Occipital lobe (tissue), 2 donors: ENCODE measurements around the gene TLR5. TPM values are rescaled to one million over a fixed set of nuclear protein-coding genes. Genes with fewer than 3 reads are reported as not detected.
"Not testable (repeated sequence)": the region's sequence is repeated elsewhere in the genome, so short reads cannot be mapped to it uniquely, and the experiment has no call there.

Source experiments
- DNase-seq: peaks from one replicate; lab custom pipeline; 2025; lab: John Stamatoyannopoulos, UW
- total RNA-seq: library from RNA; depleted of rRNA; stranded (reverse); fragments of >200 nt; gene quantifications from one replicate; pipeline ENCODE4 v1.2.3, GENCODE V29; 2014

TLR5 gene
- total RNA-seq, result 1.7 TPM

DNA sequence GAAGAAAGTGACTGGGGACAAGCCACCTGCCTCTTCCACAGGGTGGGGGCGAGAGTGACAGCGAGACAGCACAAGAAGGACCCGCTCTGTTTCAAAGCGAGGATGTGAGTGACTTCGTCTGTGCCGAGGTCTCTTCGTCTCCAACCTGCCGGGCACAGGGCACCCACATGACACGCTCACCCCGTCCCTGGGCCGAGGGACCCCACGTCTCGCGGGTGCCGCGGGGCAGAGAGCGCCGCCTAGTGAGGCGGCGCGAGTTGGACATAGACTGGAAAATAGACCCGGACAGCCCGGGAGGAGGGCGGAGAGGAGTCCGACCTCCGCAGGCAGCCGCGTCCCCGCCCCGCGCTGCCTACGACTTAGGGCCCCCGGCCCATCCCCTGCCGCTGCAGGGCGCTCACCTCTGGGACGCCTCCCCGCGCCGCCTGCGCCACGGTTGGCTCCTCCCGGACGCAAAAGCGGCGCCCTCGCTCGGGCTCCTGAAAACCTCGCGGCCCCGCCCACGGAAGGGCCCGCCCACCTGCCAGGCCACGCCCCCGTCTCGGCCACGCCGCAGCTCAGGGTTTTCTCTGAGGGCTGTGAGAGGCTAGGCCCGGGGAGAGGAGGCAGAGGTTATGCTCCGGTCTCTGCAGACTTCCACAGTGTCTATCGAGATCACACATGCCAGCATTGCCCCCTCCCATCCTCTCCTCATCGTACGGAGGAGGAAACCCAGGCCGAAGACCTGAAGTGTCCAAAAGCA is at the start of gene TLR5:
Gene TLR5 (minus strand): TSS at position 454 of the 742 bp plus-strand sequence. CDS start 30,217 bp downstream, outside the sequence.
- peak; percentile 19 for DNase-seq

GRCh38 chr1:223189903-223190724 is 47.1 kb upstream of the TLR5 start:
- no peak for DNase-seq

DNA sequence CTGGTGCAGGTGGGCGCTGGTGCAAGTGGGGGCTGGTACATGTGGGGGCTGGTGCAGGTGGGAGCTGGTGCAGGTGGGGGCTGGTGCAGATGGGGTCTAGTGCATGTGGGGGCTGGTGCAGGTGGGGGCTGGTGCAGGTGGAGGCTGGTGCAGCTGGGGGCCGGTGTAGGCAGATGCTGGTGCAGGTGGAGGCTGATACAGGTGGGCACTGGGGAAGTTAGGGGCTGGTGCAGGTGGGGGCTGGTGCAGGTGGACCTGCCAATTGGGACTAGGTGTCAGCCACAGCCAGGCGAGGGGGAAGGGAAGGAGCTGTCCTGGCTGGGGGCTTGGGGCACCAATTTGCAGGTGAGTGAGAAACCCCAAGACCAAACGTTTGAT is 46.5 kb upstream of the TLR5 start:
- DNase-seq, result no peak

DNA sequence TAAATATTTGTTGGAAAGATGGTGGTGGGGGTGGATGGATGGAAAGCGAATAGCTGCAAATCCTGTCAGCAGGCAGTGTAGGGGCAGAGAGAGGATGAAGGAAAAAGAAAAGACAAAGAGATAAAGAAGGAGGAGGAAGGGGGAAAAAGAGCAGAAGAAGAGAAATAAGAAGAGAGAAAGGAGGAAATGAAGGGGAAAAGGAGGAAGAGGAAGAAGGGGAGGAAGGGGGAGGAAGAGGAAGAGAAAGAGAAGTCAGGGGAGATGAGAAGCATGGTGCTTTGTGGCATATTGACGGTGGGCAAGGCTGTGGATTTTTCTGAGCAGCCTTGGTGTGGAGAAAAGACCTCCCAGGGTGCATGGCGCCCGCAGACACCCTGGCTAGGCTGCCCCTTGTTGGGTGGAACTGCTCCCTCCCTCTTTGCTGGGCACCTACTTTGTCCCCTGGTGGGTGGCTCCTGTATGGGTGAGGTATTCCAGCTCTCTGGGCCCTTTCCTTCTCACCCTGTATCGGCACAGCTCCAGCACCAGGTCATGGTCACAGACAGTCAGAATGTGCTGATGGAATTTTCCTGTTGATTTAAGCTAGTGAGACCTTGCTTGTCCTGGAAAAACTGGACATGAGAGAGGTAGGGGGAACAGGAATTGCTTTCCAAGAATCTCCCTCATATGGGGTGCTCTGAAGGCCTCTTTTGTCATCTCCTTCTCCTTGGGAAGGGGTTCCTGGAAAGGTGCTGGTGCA is 45.7 kb upstream of the TLR5 start:
- no peak for DNase-seq

GRCh38 chr1:223186800-223187199 is 43.8 kb upstream of the TLR5 start:
- DNase-seq, result no peak

DNA sequence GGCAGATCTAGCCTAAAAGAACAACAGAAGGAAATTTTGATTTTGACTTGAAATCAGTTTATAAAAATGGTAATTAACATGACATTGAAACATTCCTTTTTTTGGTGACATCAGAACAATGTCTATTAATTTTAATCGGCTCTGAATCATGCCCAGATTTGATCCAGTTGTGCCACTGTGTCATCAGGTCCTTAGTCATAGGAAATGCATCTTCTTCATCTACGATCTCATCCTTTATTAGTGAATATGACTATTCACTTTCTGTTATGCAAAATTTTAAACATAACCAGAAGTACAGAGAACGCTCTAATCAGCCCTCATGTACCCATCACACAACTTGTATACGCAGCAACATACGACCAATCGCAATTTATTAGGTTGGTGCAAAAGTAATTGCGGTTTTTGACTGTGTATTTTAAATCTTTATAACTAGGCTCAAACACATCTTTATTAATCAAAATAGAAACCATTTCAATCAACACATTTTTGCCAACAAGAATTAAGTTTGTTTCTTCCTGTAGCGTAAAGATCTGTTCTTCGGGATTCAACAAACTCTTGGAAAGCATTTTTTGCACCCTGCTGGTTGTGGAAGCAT is 40.3 kb upstream of the TLR5 start:
- no peak for DNase-seq

DNA sequence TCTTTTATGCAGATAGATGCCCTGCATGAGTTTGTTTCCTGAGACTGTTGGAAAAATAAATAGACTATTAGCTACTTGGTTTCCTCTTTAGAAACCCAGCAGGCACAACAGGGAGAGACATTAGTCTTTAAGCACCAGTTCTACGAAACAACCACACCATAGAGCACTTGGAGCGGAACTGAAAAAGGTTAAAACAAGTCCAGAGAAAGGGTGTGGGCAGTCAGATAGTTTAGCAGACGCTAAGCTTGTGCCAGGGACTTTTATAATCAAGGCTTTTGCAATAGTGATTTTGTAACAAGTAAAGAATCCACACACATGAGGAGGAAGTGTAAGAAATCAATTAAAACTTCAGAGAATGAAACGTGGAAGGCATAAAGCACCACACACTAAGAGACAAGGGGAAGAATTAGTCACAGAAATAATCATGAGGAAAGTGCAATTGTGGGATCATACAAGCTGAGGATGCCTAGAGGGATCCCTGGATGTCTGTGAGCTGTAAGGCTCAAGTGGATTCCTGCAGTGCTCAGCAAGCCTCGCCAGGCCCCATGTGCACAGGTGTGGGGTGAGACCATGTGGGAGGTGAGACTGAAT is 37.8 kb upstream of the TLR5 start:
- DNase-seq, result no peak

GRCh38 chr1:223179786-223180185 is 36.7 kb upstream of the TLR5 start:
- no peak for DNase-seq

GRCh38 chr1:223179280-223179679 is 36.2 kb upstream of the TLR5 start:
- DNase-seq, result no peak

GRCh38 chr1:223177681-223178080 is 34.6 kb upstream of the TLR5 start:
- DNase-seq, result no peak

- DNase-seq, result no peak
Observed at GRCh38 chr1:223176437-223176836, 33.4 kb upstream of the TLR5 start.

GRCh38 chr1:223175633-223176032 is 32.6 kb upstream of the TLR5 start:
- DNase-seq, result no peak

DNA sequence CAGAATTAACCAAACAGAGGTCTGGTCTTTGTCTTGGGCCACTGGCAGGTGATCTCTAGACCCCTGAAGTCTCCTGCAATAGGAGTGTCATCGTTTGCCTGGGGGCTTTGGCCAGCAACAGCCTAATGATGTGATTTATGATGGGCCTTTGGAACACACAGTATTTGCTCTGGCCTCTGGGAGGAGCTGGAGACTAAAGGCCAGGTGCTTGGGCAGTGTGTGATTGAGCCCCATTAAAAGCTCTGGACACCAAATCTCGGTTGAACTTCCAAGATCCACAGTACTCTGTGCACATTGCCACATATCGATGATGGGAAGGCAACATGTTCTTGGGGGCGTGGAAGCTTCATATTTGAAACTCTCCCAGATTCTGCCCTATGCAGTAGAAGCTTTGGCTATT is 32.0 kb upstream of the TLR5 start:
- no peak for DNase-seq

- not testable (repeated sequence) for DNase-seq
Observed at GRCh38 chr1:223169458-223169857, 26.4 kb upstream of the TLR5 start.

DNA sequence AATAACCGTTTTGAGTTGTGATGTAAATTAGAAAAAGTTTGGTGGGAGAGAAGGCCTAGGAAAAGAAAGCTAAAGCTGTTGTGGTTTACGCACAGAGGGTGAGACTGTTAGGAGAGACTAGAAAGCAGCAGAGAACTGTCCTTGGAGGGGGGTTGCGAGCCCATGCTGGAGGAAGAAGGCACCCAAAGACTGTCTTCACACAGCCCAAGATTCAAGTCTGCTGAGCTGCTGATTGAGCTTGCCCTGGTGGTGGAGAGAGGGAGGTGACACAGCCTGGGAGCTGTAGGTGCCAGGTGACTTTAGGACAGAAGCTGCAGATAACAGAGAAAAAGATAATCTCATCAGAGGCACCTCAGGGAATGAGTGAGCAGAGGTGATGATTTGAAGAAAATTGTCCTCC is 18.3 kb upstream of the TLR5 start:
- no peak for DNase-seq

DNA sequence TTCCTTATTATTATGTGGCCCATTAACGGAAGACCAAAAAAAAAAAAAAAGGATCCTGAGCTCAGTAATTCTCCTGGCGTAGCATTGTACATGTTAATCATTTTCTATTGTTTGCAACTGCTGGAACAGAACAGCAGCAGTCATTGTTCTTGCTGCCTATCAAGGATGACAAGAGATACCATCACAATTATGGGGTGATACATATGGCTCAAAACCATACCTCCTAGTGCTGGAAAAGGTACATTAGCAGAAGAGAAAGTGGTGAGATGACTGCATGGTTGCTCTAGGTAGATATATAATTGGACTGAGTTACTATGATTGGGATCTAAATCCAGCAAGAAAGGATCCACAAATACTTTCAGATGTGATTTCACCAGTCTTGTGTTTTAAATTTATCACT is 13.3 kb upstream of the TLR5 start:
- DNase-seq, result no peak

DNA sequence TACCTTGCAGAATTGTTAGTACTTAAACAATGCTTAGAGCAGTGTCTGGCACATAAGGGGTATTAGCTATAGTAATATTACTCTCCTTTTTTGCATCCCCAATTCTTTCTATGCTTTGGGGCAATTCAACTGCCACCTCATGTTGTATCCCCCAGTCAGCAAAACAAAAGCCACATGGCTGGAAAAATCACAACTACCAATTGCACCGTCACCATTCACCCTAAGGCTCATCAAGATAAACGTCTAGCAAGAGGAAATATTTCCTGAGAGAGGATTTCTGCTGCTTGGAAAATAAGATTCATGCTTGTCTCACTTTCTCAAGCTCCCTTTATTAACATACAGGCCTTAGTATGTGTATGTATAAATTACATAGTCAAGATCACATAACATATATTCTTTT is 12.1 kb upstream of the TLR5 start:
- no peak for DNase-seq

DNA sequence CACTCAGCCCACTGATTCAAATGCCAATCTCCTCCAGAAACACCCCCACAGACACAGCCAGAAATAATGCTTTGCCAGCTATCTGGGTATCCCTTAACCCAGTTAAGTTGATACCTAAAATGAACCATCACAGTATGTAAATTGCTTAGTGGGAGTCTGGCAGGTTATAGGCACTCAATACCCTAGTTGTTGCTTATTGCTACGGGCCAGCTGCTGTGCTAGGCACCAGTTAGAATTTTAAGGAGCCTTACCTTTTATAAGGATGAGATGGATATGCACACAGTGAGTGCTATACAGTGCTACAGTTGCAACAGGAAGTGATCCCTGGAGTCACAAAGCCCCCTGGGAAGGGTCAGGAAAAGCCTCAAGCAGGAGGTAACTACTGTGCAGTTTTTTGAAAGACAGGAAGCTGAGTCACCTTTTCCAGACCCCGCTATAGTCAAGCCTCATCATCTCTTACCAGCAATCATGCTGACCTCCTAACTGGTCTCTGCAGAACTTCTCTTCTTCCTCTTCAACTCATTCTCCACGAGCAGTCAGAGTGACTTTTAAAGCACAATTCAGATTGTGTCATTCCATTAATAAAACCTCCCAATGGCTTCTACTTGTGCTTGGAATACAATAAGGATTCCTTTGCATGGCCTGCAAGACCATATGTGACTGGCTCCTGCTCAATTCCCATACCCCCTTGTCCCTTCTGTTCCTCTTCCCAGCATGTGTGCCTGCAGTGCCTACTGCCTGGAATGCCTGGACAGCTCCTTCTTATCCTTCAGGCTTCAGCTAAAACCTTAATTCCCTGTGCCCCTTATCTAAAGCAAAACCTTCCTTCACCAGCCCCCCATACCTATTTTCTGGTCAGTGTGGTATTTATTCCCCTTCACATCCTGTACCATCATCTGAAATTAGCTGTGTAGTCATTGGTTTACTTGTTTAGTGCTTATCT is 10.4 kb upstream of the TLR5 start:
- DNase-seq, result no peak

GRCh38 chr1:223152399-223152798 is 9.4 kb upstream of the TLR5 start:
- DNase-seq, result no peak

DNA sequence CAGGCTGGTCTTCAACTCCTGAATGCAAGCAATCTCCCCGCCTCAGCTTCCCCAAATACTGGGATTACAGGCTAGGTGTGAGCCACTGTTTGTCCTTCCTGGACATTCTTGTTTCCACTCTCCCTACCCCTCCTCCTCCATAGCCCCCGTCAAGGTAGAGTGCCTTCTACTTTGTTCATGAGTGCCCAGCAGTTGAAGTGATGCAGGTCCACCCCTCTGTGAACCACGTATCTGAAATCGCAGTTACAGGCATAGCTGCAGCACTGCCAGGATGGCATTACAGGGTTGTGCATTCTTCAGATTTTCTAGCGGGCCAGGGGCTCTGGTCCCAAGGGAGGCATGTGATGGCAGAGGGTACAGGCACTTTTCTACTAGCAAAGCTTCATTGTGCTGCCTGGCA is 7.4 kb upstream of the TLR5 start:
- no peak for DNase-seq
